Measurements from ENCODE around the gene ZNF423.

DNA sequence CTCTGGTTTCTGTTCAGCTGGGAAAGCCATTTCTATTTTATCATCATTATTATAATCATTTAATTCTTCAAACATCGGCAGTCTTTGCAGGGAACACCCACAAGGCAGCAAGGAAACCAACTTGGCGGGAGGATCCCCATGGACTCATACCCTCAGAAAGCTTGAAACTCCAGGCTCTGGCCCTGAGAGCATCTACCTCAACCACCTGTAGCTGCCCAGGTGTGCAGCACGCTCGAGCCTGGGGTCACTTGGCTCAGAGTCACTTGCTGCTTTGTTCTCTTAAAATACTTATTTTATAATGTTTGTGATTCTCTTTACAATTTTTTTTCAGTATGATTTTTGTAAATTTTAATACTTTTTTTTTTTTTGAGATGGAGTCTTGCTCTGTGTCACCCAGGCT lies 6.8 kb upstream of the ZNF423 start:
- TF ChIP-seq CTCF (IDR thresholded peaks at IDR 0.05) = no peak
- no peak for TF ChIP-seq EP300 (IDR thresholded peaks at IDR 0.05)
